ENCODE results near the gene PRKAR1B. TPM values are rescaled to one million over a fixed set of nuclear protein-coding genes. Genes with fewer than 3 reads are reported as not detected.

PRKAR1B gene
- total RNA-seq, 1 donor from 2014 or later, result 14.7 TPM

- H3K79me2 ChIP-seq (ENCODE audit: insufficient read depth, low read length), result no peaks in the 10 kb centered on the region
- peaks cover 18% of the 10 kb centered on the region for H3K36me3 Mint-ChIP-seq (ENCODE audit: low read depth, unreplicated experiment)
- H3K27ac ChIP-seq (ENCODE audit: low read depth, low read length), result no peak overlapping the region
- no peak overlapping the region for H3K4me2 ChIP-seq (ENCODE audit: low read length)
- H3K4me1 ChIP-seq (ENCODE audit: insufficient read depth, low read length), result no peaks in the 10 kb centered on the region
- no peak overlapping the region for H3K9ac ChIP-seq (ENCODE audit: low read length)
- H3K27me3 Mint-ChIP-seq (ENCODE audit: low read depth, unreplicated experiment), result no peaks in the 10 kb centered on the region
- H3K9me3 Mint-ChIP-seq (ENCODE audit: unreplicated experiment), result peaks cover 38% of the 10 kb centered on the region
- no peak overlapping the region for H3K4me3 ChIP-seq (ENCODE audit: insufficient read depth, low read depth, low read length)
- no peak for TF ChIP-seq EZH2 (IDR thresholded peaks at IDR 0.05; ENCODE audit: insufficient read depth, low read length)
- TF ChIP-seq CTCF (IDR thresholded peaks at IDR 0.05; ENCODE audit: insufficient read depth, low read depth, low read length), result no peak
- no peak for FAIRE-seq
- DNase-seq (ENCODE audit: low read depth), result no peak
- no peak overlapping the region for H3K27ac Mint-ChIP-seq (ENCODE audit: unreplicated experiment)
- no peaks in the 10 kb centered on the region for H4K20me1 ChIP-seq (ENCODE audit: insufficient read depth, low read length)
- peaks cover 4% of the 10 kb centered on the region for H3K4me1 Mint-ChIP-seq (ENCODE audit: low read depth, unreplicated experiment)
- no peak overlapping the region for H3K4me3 Mint-ChIP-seq (ENCODE audit: unreplicated experiment)
- H3K9me3 ChIP-seq (ENCODE audit: insufficient read depth, low read depth, low read length), result peaks cover 10% of the 10 kb centered on the region
- H3K36me3 ChIP-seq (ENCODE audit: insufficient read depth, low read length), result no peaks in the 10 kb centered on the region
- H2AFZ ChIP-seq (ENCODE audit: low read depth, low read length), result no peak overlapping the region
- H3K27me3 ChIP-seq (ENCODE audit: insufficient read depth, low read length), result no peaks in the 10 kb centered on the region
Observed at GRCh38 chr7:621572-622285, 105.4 kb downstream of the PRKAR1B start.

DNA sequence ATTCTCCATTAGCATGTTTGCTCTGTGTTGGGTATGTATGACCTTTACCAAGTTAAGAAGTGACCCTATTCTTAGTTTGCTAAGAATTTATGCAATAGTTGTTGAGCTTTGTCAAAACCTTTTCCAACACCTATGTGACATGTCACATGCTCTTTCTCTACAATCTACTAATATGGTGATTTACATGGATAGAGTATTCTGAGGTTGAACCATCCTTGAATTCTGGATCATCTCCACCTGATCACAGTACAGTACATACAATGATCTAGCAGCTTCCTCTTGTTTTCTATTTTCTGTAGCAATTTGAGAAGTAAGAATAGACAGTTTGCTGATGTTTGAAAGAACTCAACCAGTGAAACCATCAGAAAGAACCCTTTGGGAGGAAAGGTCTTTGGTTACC is 106.2 kb downstream of the PRKAR1B start:
- Histone ChIP-seq H3K4me2 (ENCODE audit: low read length) (no peak overlapping the region), H3K9ac (ENCODE audit: low read length) (no peak overlapping the region)

More for the DNA sequence above, 106.2 kb downstream of the PRKAR1B start:
- no peaks in the 10 kb centered on the region for H3K4me1 ChIP-seq (ENCODE audit: insufficient read depth, low read length)
- peaks cover 4% of the 10 kb centered on the region for H3K4me1 Mint-ChIP-seq (ENCODE audit: low read depth, unreplicated experiment)
- H3K27ac Mint-ChIP-seq (ENCODE audit: unreplicated experiment), result peak overlapping the region; percentile 3
- no peak for FAIRE-seq
- no peak overlapping the region for H3K4me3 Mint-ChIP-seq (ENCODE audit: unreplicated experiment)
- no peaks in the 10 kb centered on the region for H3K79me2 ChIP-seq (ENCODE audit: insufficient read depth, low read length)
- DNase-seq (ENCODE audit: low read depth), result no peak
- H3K9me3 ChIP-seq (ENCODE audit: insufficient read depth, low read depth, low read length), result peaks cover 7% of the 10 kb centered on the region
- H3K9me3 Mint-ChIP-seq (ENCODE audit: unreplicated experiment), result peaks cover 36% of the 10 kb centered on the region
- H3K27me3 ChIP-seq (ENCODE audit: insufficient read depth, low read length), result no peaks in the 10 kb centered on the region
- H3K36me3 Mint-ChIP-seq (ENCODE audit: low read depth, unreplicated experiment), result peaks cover 18% of the 10 kb centered on the region
- no peaks in the 10 kb centered on the region for H4K20me1 ChIP-seq (ENCODE audit: insufficient read depth, low read length)
- H3K27me3 Mint-ChIP-seq (ENCODE audit: low read depth, unreplicated experiment), result no peaks in the 10 kb centered on the region
- H3K27ac ChIP-seq (ENCODE audit: low read depth, low read length), result no peak overlapping the region
- H3K4me3 ChIP-seq (ENCODE audit: insufficient read depth, low read depth, low read length), result no peak overlapping the region
- H3K36me3 ChIP-seq (ENCODE audit: insufficient read depth, low read length), result no peaks in the 10 kb centered on the region
- TF ChIP-seq EZH2 (IDR thresholded peaks at IDR 0.05; ENCODE audit: insufficient read depth, low read length) (no peak), CTCF (IDR thresholded peaks at IDR 0.05; ENCODE audit: insufficient read depth, low read depth, low read length) (no peak)
- H2AFZ ChIP-seq (ENCODE audit: low read depth, low read length), result no peak overlapping the region

Measured in astrocyte (in vitro differentiated cells and primary cell).